Measurements from ENCODE around the gene ZAP70.

ZAP70 gene

DNA sequence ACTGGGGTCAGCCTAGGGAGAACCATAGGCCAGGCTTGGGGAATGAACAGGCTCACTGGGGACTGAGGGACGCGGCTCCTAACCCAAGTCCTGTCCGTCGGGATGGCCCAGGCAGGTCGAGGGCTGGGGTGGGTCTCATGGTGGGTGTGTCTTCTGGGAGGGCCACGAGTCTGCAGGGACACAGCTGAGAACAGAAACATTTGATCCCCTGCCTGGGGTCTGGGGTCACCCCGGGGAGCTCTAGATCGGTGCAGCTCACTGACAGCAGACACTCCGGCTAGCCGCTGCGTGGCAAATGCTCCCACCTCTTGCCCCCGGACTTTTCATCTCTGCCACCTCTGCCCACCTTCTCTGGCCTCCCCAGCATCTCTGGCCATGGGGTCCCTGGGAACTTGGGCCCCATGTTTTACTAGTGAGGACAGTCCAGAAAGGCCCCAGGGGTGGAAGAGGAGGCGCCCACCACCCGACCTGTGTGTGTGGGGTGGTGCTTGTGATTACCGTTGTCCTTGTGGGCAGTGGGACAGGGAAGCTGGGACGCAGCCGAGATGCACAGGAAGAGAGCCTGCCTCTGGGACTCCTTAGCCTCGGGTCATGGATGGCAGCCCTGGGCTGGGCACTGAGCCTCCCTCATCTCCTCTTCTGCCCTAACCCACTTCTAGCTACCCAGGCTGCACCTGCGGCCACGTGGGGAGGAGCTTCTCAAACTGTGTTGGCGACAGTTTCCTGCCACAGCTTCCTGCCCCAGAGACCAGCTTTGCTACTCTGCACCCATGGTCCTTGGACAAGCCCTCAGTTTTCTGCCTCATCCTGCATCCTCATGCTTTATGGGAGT is 4.9 kb downstream of the ZAP70 start:
- no peaks in the 10 kb centered on the region for H3K36me3 ChIP-seq (ENCODE audit: control insufficient read depth, insufficient read depth, low read length)
- no peak overlapping the region for H3K4me3 ChIP-seq (ENCODE audit: low read depth, low read length)
- H3K9me3 ChIP-seq (ENCODE audit: control insufficient read depth, insufficient read depth, low read length): no peaks in the 10 kb centered on the region
- H3K4me1 ChIP-seq (ENCODE audit: control insufficient read depth, insufficient read depth, low read length): peaks cover 14% of the 10 kb centered on the region
- no peak overlapping the region for H3K27ac ChIP-seq (ENCODE audit: low read depth, low read length)
- no peak overlapping the region for H3K9ac ChIP-seq (ENCODE audit: low read depth, low read length)
- no peaks in the 10 kb centered on the region for H3K27me3 ChIP-seq (ENCODE audit: control insufficient read depth, insufficient read depth, low read length)

DNA sequence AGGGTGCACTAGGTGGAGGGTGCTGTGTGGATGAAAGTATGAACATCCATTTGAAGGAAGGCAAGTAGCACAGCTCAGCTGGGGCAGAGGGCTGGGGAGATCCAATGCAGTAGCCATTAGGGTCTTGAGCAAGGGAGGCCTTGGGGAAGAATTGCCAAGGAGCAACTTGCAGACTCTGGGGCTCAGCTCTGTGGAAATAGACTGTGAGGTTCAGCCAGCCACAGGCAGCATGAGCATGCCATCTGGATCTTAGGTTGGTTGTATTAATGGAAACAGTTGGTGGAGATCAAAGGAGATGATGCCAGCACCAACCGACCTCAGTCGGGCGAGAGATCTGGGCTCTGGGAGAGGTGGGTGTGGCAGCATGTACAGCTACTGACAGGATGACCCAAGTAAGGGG is 5.6 kb downstream of the ZAP70 start:
- no peak overlapping the region for H3K9ac ChIP-seq (ENCODE audit: low read depth, low read length)
- H3K9me3 ChIP-seq (ENCODE audit: control insufficient read depth, insufficient read depth, low read length): no peaks in the 10 kb centered on the region
- no peaks in the 10 kb centered on the region for H3K27me3 ChIP-seq (ENCODE audit: control insufficient read depth, insufficient read depth, low read length)
- H3K27ac ChIP-seq (ENCODE audit: low read depth, low read length): no peak overlapping the region
- no peak overlapping the region for H3K4me3 ChIP-seq (ENCODE audit: low read depth, low read length)
- peaks cover 14% of the 10 kb centered on the region for H3K4me1 ChIP-seq (ENCODE audit: control insufficient read depth, insufficient read depth, low read length)
- H3K36me3 ChIP-seq (ENCODE audit: control insufficient read depth, insufficient read depth, low read length): no peaks in the 10 kb centered on the region

DNA sequence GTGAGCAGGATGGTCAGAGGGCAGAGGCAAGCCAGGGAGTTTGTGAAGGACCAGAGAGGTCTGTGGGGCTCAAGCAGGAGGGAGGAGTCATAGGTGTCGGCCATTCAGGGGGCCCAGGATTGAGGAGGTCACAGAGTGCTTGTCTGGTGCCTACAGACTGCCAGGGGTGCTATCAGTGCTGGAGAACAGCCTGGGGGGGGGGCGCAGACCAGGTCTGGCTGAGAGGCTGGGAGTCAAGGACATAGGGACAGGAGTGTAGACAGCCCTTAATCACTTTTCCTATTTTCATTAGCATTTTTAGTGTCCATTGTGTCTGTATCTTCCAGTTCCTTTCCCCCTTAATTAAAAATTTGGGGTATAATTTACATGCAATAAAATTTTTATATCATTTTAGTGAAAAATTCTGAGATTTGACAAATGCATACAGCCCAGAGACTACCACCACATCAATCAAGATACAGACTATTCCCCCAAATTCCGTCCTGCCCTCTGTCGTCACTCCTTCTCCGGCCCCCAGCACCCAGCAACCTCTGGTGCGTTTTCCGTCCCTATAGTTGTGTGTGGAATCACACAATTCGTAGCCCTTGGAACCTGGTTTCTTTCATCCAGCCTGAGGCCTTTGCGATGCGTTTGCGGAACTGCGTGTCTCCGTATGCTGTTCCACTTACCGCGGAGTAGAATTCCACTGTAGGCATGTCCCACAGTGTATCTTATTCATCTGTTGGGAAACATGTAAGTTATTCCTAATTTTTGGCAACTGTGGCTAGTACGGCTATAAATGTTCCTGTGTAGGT is 6.2 kb downstream of the ZAP70 start:
- peaks cover 14% of the 10 kb centered on the region for H3K4me1 ChIP-seq (ENCODE audit: control insufficient read depth, insufficient read depth, low read length)
- H3K27ac ChIP-seq (ENCODE audit: low read depth, low read length): no peak overlapping the region
- no peak overlapping the region for H3K4me3 ChIP-seq (ENCODE audit: low read depth, low read length)
- H3K36me3 ChIP-seq (ENCODE audit: control insufficient read depth, insufficient read depth, low read length): no peaks in the 10 kb centered on the region
- no peaks in the 10 kb centered on the region for H3K9me3 ChIP-seq (ENCODE audit: control insufficient read depth, insufficient read depth, low read length)
- no peaks in the 10 kb centered on the region for H3K27me3 ChIP-seq (ENCODE audit: control insufficient read depth, insufficient read depth, low read length)
- no peak overlapping the region for H3K9ac ChIP-seq (ENCODE audit: low read depth, low read length)

DNA sequence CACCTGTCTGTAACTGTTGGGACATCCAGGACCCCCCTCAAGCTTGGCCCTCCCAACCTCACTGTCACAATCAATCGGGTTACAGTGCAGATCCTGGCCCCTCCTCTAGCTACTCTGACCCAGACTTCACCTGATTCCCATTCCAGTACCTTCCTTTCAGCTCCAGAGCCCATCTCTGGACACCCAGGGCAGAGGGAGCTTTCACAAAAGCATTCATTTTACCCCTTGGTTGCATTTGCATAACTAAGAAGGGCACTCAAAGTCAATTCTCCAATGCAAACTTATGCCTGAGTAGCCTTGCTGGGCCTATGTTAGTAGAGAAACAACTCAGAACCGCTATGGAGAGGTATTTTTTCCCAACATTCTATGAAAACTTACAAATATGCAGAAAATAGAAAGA is 7.4 kb downstream of the ZAP70 start:
- H3K27ac ChIP-seq (ENCODE audit: low read depth, low read length): peak overlapping the region; percentile 7

GRCh38 chr2:97722227-97722626 is 8.9 kb downstream of the ZAP70 start:
- no peak overlapping the region for H3K4me3 ChIP-seq (ENCODE audit: low read depth, low read length)
- H3K4me1 ChIP-seq (ENCODE audit: control insufficient read depth, insufficient read depth, low read length): peaks cover 14% of the 10 kb centered on the region
- no peak overlapping the region for H3K27ac ChIP-seq (ENCODE audit: low read depth, low read length)
- no peaks in the 10 kb centered on the region for H3K9me3 ChIP-seq (ENCODE audit: control insufficient read depth, insufficient read depth, low read length)
- no peaks in the 10 kb centered on the region for H3K27me3 ChIP-seq (ENCODE audit: control insufficient read depth, insufficient read depth, low read length)
- no peaks in the 10 kb centered on the region for H3K36me3 ChIP-seq (ENCODE audit: control insufficient read depth, insufficient read depth, low read length)
- H3K9ac ChIP-seq (ENCODE audit: low read depth, low read length): no peak overlapping the region

More for the DNA sequence above, 7.4 kb downstream of the ZAP70 start:
- Histone ChIP-seq H3K4me3 (ENCODE audit: low read depth, low read length) (no peak overlapping the region), H3K9me3 (ENCODE audit: control insufficient read depth, insufficient read depth, low read length) (no peaks in the 10 kb centered on the region), H3K9ac (ENCODE audit: low read depth, low read length) (no peak overlapping the region), H3K4me1 (ENCODE audit: control insufficient read depth, insufficient read depth, low read length) (peaks cover 14% of the 10 kb centered on the region), H3K27me3 (ENCODE audit: control insufficient read depth, insufficient read depth, low read length) (no peaks in the 10 kb centered on the region), H3K36me3 (ENCODE audit: control insufficient read depth, insufficient read depth, low read length) (no peaks in the 10 kb centered on the region)

- H3K9ac ChIP-seq (ENCODE audit: low read depth, low read length): no peak overlapping the region
- peaks cover 14% of the 10 kb centered on the region for H3K4me1 ChIP-seq (ENCODE audit: control insufficient read depth, insufficient read depth, low read length)
- H3K9me3 ChIP-seq (ENCODE audit: control insufficient read depth, insufficient read depth, low read length): no peaks in the 10 kb centered on the region
- no peak overlapping the region for H3K27ac ChIP-seq (ENCODE audit: low read depth, low read length)
- no peak overlapping the region for H3K4me3 ChIP-seq (ENCODE audit: low read depth, low read length)
- no peaks in the 10 kb centered on the region for H3K36me3 ChIP-seq (ENCODE audit: control insufficient read depth, insufficient read depth, low read length)
- H3K27me3 ChIP-seq (ENCODE audit: control insufficient read depth, insufficient read depth, low read length): no peaks in the 10 kb centered on the region
Measured at GRCh38 chr2:97723156-97724072, 10.0 kb downstream of the ZAP70 start.

GRCh38 chr2:97724073-97724410 is 10.7 kb downstream of the ZAP70 start:
- Histone ChIP-seq H3K9ac (ENCODE audit: low read depth, low read length) (no peak overlapping the region), H3K4me3 (ENCODE audit: low read depth, low read length) (no peak overlapping the region), H3K27ac (ENCODE audit: low read depth, low read length) (no peak overlapping the region), H3K9me3 (ENCODE audit: control insufficient read depth, insufficient read depth, low read length) (no peaks in the 10 kb centered on the region), H3K36me3 (ENCODE audit: control insufficient read depth, insufficient read depth, low read length) (no peaks in the 10 kb centered on the region), H3K27me3 (ENCODE audit: control insufficient read depth, insufficient read depth, low read length) (no peaks in the 10 kb centered on the region), H3K4me1 (ENCODE audit: control insufficient read depth, insufficient read depth, low read length) (peaks cover 14% of the 10 kb centered on the region)

DNA sequence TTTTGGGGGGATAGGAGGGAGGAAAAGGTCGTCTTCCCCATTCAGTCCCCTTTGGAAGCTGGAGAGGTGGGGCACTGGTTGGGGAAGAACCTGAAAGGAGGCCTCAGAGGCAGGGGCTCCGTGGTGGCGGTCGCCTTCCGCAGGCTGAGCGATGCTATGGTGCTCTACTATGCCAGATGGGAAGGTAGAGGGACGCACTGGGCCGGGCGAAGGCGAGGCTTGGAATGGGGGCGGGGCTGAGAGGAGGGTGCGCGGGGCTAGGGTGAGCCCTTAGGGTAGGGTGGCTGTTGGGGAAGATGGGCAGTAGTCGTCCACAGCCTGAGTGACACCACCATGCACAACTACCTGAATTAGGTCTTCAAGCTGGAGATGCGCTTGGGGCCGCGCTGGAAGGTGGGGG is 11.1 kb downstream of the ZAP70 start:
- Histone ChIP-seq H3K4me3 (ENCODE audit: low read depth, low read length) (no peak overlapping the region), H3K9me3 (ENCODE audit: control insufficient read depth, insufficient read depth, low read length) (no peaks in the 10 kb centered on the region), H3K4me1 (ENCODE audit: control insufficient read depth, insufficient read depth, low read length) (peaks cover 14% of the 10 kb centered on the region), H3K27me3 (ENCODE audit: control insufficient read depth, insufficient read depth, low read length) (no peaks in the 10 kb centered on the region), H3K36me3 (ENCODE audit: control insufficient read depth, insufficient read depth, low read length) (no peaks in the 10 kb centered on the region), H3K9ac (ENCODE audit: low read depth, low read length) (no peak overlapping the region), H3K27ac (ENCODE audit: low read depth, low read length) (no peak overlapping the region)

DNA sequence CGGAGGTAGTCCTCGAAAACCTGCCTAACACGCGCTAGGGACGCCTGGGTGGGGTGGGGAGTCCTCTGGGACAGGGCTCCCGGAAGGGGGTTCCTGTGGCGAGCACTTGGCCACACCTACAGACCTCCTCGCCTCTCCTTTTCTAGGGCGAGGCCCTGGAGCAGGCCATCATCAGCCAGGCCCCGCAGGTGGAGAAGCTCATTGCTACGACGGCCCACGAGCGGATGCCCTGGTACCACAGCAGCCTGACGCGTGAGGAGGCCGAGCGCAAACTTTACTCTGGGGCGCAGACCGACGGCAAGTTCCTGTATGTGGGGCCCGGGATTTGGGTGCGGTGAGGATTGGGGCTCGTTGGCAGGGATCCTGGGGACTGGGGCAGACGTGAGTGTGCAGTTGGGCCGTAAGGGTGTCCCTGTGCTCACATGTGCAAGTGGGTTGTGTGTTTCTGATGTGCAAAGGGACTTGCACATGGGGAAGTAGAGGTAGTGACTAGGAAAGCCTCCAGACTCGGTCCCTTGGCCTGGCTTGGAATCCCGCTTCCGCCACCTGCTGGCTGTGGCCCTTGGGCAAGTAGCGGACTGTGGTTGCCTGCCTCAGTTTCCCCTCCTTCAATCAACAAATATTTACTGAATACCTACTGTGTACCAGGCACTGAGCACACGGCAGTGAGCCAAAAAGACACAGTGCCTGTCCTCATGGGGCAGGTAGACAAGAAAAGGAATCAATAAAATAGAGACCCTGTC is 11.7 kb downstream of the ZAP70 start:
- Histone ChIP-seq H3K27ac (ENCODE audit: low read depth, low read length) (no peak overlapping the region), H3K27me3 (ENCODE audit: control insufficient read depth, insufficient read depth, low read length) (no peaks in the 10 kb centered on the region), H3K9me3 (ENCODE audit: control insufficient read depth, insufficient read depth, low read length) (no peaks in the 10 kb centered on the region), H3K4me3 (ENCODE audit: low read depth, low read length) (no peak overlapping the region), H3K4me1 (ENCODE audit: control insufficient read depth, insufficient read depth, low read length) (peaks cover 10% of the 10 kb centered on the region), H3K36me3 (ENCODE audit: control insufficient read depth, insufficient read depth, low read length) (no peaks in the 10 kb centered on the region), H3K9ac (ENCODE audit: low read depth, low read length) (no peak overlapping the region)

- Histone ChIP-seq H3K36me3 (ENCODE audit: control insufficient read depth, insufficient read depth, low read length) (no peaks in the 10 kb centered on the region), H3K4me1 (ENCODE audit: control insufficient read depth, insufficient read depth, low read length) (no peaks in the 10 kb centered on the region), H3K27me3 (ENCODE audit: control insufficient read depth, insufficient read depth, low read length) (no peaks in the 10 kb centered on the region), H3K27ac (ENCODE audit: low read depth, low read length) (no peak overlapping the region), H3K9ac (ENCODE audit: low read depth, low read length) (no peak overlapping the region), H3K4me3 (ENCODE audit: low read depth, low read length) (no peak overlapping the region), H3K9me3 (ENCODE audit: control insufficient read depth, insufficient read depth, low read length) (no peaks in the 10 kb centered on the region)
Measured at GRCh38 chr2:97726261-97727064, 13.1 kb downstream of the ZAP70 start.
